ENCODE measurements around the gene DDAH2.

Gene DDAH2

DNA sequence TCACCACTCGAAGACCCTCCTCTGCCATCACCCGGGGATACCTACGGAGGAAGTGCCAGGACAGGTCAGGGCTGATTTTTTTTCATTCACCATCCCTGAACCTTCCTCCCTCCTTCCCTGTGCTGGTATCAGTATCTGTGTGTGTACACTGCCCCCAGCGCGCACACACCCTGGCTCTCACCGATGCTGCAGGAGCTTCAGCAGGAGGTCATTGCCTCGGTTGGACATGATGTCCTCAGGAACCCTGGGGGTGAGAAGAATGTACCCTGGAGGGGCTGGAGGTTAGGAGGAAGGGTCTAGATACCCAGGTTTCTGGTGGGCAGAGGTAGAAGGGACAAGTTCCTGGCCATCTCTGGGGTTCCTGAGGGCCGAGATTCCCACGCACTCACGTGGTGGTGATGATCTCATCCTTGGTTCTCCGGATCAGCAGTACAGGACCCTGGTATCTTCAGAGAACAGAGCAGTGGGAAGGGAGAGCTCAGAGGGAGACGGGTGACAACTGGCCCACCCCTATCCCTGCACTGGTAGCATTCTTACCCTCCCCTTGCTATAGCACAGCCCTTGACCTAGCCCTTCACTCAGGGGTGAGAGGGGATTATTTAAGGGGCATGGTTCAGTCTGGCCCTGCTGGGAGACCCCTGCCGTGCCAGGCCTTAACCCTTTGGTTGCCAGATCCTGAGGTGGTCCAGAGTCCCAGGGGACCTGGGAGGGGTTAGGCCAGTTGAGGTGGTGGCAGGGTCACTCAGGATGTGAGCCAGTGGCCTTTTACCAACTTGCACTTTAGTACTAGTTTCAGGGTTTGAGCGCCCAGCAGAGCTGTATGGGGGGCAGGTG lies 41.0 kb downstream of the DDAH2 start:
- Histone ChIP-seq H3K9me3 (ENCODE audit: control insufficient read depth, insufficient read depth, low read length) (no peaks in the 10 kb centered on the region), H3K4me1 (ENCODE audit: insufficient read depth, low read length) (peaks cover 6% of the 10 kb centered on the region; the same call in 1 of the 2 replicates), H3K9ac (ENCODE audit: low read depth, low read length) (no peak overlapping the region), H3K36me3 (ENCODE audit: insufficient read depth, low read length) (peaks cover 15% of the 10 kb centered on the region)

DNA sequence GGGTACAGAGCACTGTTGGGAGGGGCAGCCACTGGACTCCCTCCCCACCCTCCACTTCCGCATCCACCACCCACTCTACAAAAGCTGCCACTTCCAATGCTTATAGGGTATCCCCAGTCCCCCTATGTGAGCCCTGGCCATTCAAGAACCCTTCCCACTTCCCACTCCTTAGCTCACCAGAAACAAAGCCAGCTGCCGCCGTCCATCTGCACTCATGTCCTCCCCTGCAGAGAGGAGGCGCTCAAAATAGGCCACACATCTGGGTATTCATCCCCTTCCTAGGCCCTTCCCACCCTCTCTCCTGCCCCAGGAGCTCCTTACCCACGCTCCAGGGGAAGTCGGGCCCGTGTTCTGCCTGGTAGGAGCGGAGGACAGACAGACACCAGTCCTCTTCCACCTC lies 41.8 kb downstream of the DDAH2 start:
- H3K9me3 ChIP-seq (ENCODE audit: control insufficient read depth, insufficient read depth, low read length), result no peaks in the 10 kb centered on the region
- peaks cover 15% of the 10 kb centered on the region for H3K36me3 ChIP-seq (ENCODE audit: insufficient read depth, low read length)

GRCh38 chr6:31686483-31686882 lies 42.6 kb downstream of the DDAH2 start:
- H3K36me3 ChIP-seq (ENCODE audit: insufficient read depth, low read length), result peaks cover 15% of the 10 kb centered on the region
- H3K4me1 ChIP-seq (ENCODE audit: insufficient read depth, low read length), result peaks cover 6% of the 10 kb centered on the region; the same call in 1 of the 2 replicates
- H3K9me3 ChIP-seq (ENCODE audit: control insufficient read depth, insufficient read depth, low read length), result no peaks in the 10 kb centered on the region
- H3K9ac ChIP-seq (ENCODE audit: low read depth, low read length), result no peak overlapping the region

More for the DNA sequence above, 41.8 kb downstream of the DDAH2 start:
- peaks cover 6% of the 10 kb centered on the region; the same call in 1 of the 2 replicates for H3K4me1 ChIP-seq (ENCODE audit: insufficient read depth, low read length)
- no peak overlapping the region for H3K9ac ChIP-seq (ENCODE audit: low read depth, low read length)

GRCh38 chr6:31683591-31683990 lies 45.5 kb downstream of the DDAH2 start:
- Histone ChIP-seq H3K36me3 (ENCODE audit: insufficient read depth, low read length) (peaks cover 8% of the 10 kb centered on the region), H3K9me3 (ENCODE audit: control insufficient read depth, insufficient read depth, low read length) (no peaks in the 10 kb centered on the region), H3K9ac (ENCODE audit: low read depth, low read length) (peak overlapping the region; percentile 62; the same call in 1 of the 2 replicates), H3K4me1 (ENCODE audit: insufficient read depth, low read length) (no peaks in the 10 kb centered on the region)

GRCh38 chr6:31681135-31681671 lies 47.9 kb downstream of the DDAH2 start:
- Histone ChIP-seq H3K36me3 (ENCODE audit: insufficient read depth, low read length) (no peaks in the 10 kb centered on the region), H3K9ac (ENCODE audit: low read depth, low read length) (peak overlapping the region; percentile 52), H3K4me1 (ENCODE audit: insufficient read depth, low read length) (no peaks in the 10 kb centered on the region)

GRCh38 chr6:31680226-31681134 lies 48.6 kb downstream of the DDAH2 start, which contains the start of gene LY6G5C:
LY6G5C (minus strand) TSS chr6:31681067; CDS start chr6:31680373, 694 bp downstream.
- Histone ChIP-seq H3K36me3 (ENCODE audit: insufficient read depth, low read length) (no peaks in the 10 kb centered on the region), H3K9me3 (ENCODE audit: control insufficient read depth, insufficient read depth, low read length) (no peaks in the 10 kb centered on the region), H3K4me1 (ENCODE audit: insufficient read depth, low read length) (no peaks in the 10 kb centered on the region), H3K9ac (ENCODE audit: low read depth, low read length) (peak within 1 kb of the TSS; percentile 52)

More at GRCh38 chr6:31681135-31681671, 47.9 kb downstream of the DDAH2 start:
- no peaks in the 10 kb centered on the region for H3K9me3 ChIP-seq (ENCODE audit: control insufficient read depth, insufficient read depth, low read length)

DNA sequence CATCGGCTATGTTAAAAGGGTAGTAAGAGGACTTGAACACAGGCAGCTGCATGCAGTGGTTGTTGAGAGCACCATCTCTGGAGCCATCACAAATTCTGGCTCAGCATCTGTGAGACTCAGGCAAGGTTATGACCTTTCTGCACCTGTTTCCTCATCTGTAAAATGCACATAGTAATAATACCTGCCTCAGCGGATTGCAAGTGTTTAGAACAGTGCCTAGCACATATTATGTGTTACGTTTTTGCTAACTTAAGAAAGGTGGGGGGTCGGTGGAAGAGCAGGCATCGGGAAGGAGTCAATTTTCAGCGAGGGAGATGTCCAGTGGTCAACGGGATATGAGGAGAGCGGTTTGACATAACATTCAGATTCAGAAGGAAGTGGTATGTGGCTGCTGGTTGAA lies 51.1 kb downstream of the DDAH2 start:
- H3K4me1 ChIP-seq (ENCODE audit: insufficient read depth, low read length), result no peaks in the 10 kb centered on the region
- H3K36me3 ChIP-seq (ENCODE audit: insufficient read depth, low read length), result no peaks in the 10 kb centered on the region; the same call in 1 of the 2 replicates
- H3K9me3 ChIP-seq (ENCODE audit: control insufficient read depth, insufficient read depth, low read length), result no peaks in the 10 kb centered on the region
- no peak overlapping the region for H3K9ac ChIP-seq (ENCODE audit: low read depth, low read length)

All from ES-I3 (cell line).